ENCODE data around the gene PRR20C. TPM values are rescaled to one million over a fixed set of nuclear protein-coding genes. Genes with fewer than 3 reads are reported as not detected.
"Not testable (repeated sequence)": the region's sequence is repeated elsewhere in the genome, so short reads cannot be mapped to it uniquely, and the experiment has no call there.

Gene PRR20C
- total RNA-seq = not detected in 2 replicates

DNA sequence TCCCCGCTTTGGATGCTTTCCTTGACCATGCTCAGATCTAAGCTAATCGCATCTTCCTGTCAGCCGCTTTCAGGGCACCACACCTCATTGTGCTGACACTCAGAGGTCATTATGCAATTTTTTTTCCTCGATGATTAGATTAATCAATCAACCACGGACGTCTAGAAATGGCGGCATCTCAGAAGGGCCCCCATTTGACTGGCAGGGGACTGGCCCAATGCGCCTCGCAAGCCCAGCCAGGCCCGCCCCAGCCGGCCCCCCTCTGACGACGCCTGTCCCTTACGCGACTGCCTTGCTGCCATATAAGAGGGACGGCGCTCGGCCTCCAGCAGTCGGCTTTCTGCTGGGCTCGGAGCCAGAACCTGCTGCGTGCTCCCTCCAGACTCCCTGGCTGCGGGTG lies at the start of gene PRR20C:
TSS of gene PRR20C (plus strand) at position 301 of the 400 bp plus-strand sequence. CDS start 387 bp downstream, outside the sequence.
- not testable (repeated sequence) for H3K4me3 ChIP-seq (ENCODE audit: low read depth, low read length); DNase-seq (ENCODE audit: low read depth)

- TF ChIP-seq, protein P1, sequence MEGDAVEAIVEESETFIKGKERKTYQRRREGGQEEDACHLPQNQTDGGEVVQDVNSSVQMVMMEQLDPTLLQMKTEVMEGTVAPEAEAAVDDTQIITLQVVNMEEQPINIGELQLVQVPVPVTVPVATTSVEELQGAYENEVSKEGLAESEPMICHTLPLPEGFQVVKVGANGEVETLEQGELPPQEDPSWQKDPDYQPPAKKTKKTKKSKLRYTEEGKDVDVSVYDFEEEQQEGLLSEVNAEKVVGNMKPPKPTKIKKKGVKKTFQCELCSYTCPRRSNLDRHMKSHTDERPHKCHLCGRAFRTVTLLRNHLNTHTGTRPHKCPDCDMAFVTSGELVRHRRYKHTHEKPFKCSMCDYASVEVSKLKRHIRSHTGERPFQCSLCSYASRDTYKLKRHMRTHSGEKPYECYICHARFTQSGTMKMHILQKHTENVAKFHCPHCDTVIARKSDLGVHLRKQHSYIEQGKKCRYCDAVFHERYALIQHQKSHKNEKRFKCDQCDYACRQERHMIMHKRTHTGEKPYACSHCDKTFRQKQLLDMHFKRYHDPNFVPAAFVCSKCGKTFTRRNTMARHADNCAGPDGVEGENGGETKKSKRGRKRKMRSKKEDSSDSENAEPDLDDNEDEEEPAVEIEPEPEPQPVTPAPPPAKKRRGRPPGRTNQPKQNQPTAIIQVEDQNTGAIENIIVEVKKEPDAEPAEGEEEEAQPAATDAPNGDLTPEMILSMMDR (IDR thresholded peaks at IDR 0.05; ENCODE audit: insufficient read depth, low read depth, low read length) = no peak
- no peak overlapping the region for H3K4me3 ChIP-seq (ENCODE audit: low read depth, low read length)
- DNase-seq (ENCODE audit: low read depth) = no peak
These were observed 38.9 kb upstream of the PRR20C start for GRCh38 chr13:57114945-57115344.

DNA sequence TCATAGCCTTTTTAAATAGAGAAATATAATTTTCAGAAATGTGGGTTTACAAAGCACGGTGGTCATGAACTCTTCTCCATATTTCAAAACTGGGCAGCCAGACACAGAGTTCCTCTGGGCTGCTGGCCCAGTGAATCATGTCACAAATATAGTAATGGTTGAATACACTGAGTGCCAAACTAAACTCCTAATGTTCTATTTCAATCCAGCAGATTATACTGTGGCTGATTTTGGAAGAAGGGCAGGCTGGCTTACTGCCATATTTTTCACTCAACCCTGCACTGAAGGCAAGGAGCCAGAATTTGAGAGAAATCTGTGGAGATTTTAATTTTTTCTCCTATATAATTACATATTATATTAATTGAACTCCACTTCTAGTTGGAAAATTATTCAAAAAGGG lies 30.2 kb upstream of the PRR20C start:
- H3K4me3 ChIP-seq (ENCODE audit: low read depth, low read length) = no peak overlapping the region
- no peak for DNase-seq (ENCODE audit: low read depth)
- TF ChIP-seq, protein P1 (IDR thresholded peaks at IDR 0.05; ENCODE audit: insufficient read depth, low read depth, low read length) = no peak

DNA sequence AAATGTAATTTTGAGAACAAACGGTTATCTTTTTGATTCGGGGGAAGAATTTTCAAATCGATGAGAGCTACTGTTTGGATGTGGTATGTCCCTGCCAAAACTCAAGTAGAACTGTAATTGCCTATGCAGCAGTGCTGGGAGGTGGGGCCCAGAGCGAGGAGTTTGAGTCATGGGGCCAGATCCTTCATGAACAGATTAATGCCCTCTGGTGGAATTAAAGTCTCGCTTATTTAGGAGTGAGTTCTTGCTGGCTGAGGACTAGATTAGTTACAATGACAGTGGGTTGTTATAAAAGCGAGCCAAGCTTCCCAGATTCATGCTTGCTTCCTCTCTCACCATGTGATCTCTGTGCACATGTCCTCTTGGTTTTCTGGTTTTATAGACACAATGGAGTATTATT lies 25.0 kb upstream of the PRR20C start:
- no peak for DNase-seq (ENCODE audit: low read depth)
- H3K4me3 ChIP-seq (ENCODE audit: low read depth, low read length) = no peak overlapping the region
- TF ChIP-seq, protein P1 (IDR thresholded peaks at IDR 0.05; ENCODE audit: insufficient read depth, low read depth, low read length) = no peak

DNA sequence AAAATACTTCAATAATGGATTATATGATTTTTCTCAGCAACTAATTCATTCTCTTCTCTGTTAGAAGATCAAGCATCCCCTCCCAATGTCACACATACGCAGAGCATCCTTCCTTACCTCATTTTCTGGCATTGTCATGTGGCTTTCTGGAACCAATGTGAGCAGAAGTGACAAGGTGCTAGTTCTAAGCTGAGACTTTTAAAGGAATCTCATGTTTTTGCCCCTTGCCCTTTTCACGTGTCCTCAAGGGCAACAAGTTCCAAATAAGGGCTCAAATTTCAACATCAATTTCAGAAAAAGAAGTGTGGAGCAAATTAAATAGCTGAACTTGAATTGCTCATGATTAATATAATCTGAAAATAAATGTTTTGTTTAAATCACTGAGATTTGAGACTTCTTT lies 17.8 kb upstream of the PRR20C start:
- no peak overlapping the region for H3K4me3 ChIP-seq (ENCODE audit: low read depth, low read length)
- TF ChIP-seq, protein P1 (IDR thresholded peaks at IDR 0.05; ENCODE audit: insufficient read depth, low read depth, low read length) = no peak
- DNase-seq (ENCODE audit: low read depth) = no peak

- no peak overlapping the region for H3K4me3 ChIP-seq (ENCODE audit: low read depth, low read length)
- TF ChIP-seq, protein P1 (IDR thresholded peaks at IDR 0.05; ENCODE audit: insufficient read depth, low read depth, low read length) = no peak
- DNase-seq (ENCODE audit: low read depth) = no peak
These were observed 16.3 kb upstream of the PRR20C start for GRCh38 chr13:57137585-57137984.

DNA sequence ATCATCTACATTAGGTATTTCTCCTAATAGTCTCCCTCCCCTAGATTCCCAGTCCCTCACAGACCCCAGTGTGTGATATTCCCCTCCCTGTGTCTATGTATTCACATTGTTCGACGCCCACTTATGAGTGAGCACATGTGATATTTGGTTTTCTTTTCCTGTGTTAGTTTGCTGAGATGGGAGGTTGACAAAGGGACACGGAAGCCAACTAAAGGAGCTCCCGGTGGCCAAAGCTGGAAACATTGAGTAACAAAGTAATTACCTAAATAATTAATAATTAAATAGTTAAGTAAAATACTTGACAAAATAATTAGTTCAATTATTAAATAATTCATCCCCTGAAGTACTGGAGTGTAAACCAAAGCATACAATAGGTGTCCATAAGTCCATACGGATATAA lies 14.9 kb upstream of the PRR20C start:
- no peak for DNase-seq (ENCODE audit: low read depth)
- H3K4me3 ChIP-seq (ENCODE audit: low read depth, low read length) = no peak overlapping the region
- TF ChIP-seq, protein P1 (IDR thresholded peaks at IDR 0.05; ENCODE audit: insufficient read depth, low read depth, low read length) = no peak

GRCh38 chr13:57139781-57140180 lies 14.1 kb upstream of the PRR20C start:
- H3K4me3 ChIP-seq (ENCODE audit: low read depth, low read length); DNase-seq (ENCODE audit: low read depth): not testable (repeated sequence)

GRCh38 chr13:57140235-57140968 lies 13.5 kb upstream of the PRR20C start, which contains the start of gene PRR20A:
Gene PRR20A, plus strand, starts transcription at chr13:57140918. Its CDS starts 387 bp downstream, at chr13:57141305.
- H3K4me3 ChIP-seq (ENCODE audit: low read depth, low read length); DNase-seq (ENCODE audit: low read depth): not testable (repeated sequence)

DNA sequence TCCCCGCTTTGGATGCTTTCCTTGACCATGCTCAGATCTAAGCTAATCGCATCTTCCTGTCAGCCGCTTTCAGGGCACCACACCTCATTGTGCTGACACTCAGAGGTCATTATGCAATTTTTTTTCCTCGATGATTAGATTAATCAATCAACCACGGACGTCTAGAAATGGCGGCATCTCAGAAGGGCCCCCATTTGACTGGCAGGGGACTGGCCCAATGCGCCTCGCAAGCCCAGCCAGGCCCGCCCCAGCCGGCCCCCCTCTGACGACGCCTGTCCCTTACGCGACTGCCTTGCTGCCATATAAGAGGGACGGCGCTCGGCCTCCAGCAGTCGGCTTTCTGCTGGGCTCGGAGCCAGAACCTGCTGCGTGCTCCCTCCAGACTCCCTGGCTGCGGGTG lies 6.7 kb upstream of the PRR20C start, which contains the start of gene PRR20B:
TSS of gene PRR20B (plus strand) at position 301 of the 400 bp plus-strand sequence. CDS start 387 bp downstream, outside the sequence.
- DNase-seq (ENCODE audit: low read depth); H3K4me3 ChIP-seq (ENCODE audit: low read depth, low read length): not testable (repeated sequence)

DNA sequence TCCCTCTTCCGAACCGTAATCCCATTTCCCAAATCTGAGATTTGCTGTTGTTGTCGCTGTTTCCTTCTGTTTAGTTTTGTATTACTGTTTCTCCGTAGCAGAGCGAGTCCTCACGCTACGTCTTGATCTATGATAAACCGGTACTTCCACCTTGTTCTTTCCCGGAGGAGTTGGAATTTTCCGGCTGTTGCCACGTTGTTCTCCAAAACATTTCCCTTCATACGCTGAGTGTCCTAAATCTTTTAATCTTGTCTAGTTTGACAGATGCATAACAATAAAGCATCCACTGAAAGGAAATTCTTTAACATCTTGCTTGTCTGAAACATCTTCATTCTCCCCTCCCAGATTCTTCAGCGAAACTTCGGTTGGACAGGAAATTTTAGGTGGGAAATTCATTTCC lies 5.8 kb upstream of the PRR20C start:
- not testable (repeated sequence) for H3K4me3 ChIP-seq (ENCODE audit: low read depth, low read length); DNase-seq (ENCODE audit: low read depth)
